ENCODE results near the gene LRP8. TPM values are rescaled to one million over a fixed set of nuclear protein-coding genes. Genes with fewer than 3 reads are reported as not detected.

LRP8 gene
- total and polyA plus RNA-seq, 2 of the 13 experiments (the other 11 are each of a cell fraction or from before 2014, with no cell fraction given), result 17.3 to 17.4 TPM

DNA sequence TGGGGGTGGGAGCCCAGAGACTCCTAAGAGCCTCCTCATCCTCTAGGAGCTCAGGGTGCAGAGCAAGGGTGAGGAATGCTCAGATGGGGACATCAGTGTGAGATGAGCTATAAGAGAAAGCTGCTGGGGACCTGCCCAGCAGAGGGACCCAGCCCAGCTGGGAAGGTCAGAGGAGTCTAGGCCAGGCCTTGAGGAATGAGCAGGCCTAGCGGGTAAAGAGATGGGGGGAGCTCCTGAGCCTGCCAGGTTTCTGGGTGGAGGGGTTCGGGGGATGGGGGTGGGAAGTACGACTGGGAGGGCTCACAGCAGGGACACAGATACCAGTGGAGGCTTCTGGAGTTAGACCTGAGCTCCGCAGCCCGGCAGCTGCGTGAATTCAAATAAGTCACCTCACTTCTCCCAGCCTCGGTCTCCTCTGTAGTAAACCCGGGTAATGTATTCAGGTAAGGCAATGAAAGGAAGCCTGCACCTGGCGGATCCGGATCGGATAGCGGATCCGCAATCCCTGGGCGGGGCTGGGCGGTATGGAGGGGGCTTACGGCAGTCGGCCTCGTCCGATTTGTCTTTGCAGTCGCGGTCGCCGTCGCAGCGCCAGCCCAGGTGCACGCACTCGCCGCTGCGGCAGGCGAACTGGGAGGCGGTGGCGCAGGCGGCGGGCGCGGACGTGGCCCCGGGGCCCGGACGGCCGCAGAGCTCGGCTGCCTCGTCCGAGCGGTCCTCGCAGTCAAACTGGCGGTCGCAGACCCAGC, 51.5 kb downstream of the LRP8 start:
- Histone ChIP-seq H3K79me2 (ENCODE audit: insufficient read depth, low read length) (no peaks in the 10 kb centered on the region), H3K4me2 (ENCODE audit: low read depth, low read length) (no peak overlapping the region), H3K4me1 (ENCODE audit: insufficient read depth, low read length) (no peaks in the 10 kb centered on the region), H3K9me3 (ENCODE audit: low read length) (no peaks in the 10 kb centered on the region), H3K9ac (ENCODE audit: insufficient read depth, low read depth, low read length) (no peak overlapping the region), H3K27ac (ENCODE audit: extremely low read length, insufficient read depth, low read length) (no peak overlapping the region), H4K20me1 (ENCODE audit: insufficient read depth, low read length) (no peaks in the 10 kb centered on the region), H3K27me3 (ENCODE audit: control insufficient read depth in 1 of 2, insufficient read depth in 2 of 2, low read length in 2 of 2) (no peaks in the 10 kb centered on the region), H3K4me3 (replicated peaks in 1 of 3; ENCODE audit: insufficient read depth in 1 of 3, low read depth in 2 of 3, low read length in 3 of 3) (no peak overlapping the region), H2AFZ (ENCODE audit: low read length) (no peak overlapping the region), H3K36me3 (replicated peaks in 1 of 2; ENCODE audit: control insufficient read depth in 1 of 2, insufficient read depth in 2 of 2, low read length in 2 of 2) (peaks cover 4 to 18% of the 10 kb centered on the region in 2 experiments; a peak in 4 of 5 replicates)
- no TSS peak for BruUV-seq (replicated peaks)
- FAIRE-seq (no peak), ATAC-seq (no peak), DNase-seq (ENCODE audit: low spot score) (no peak)
- POLR2A ChIA-PET, result no interaction called here
- WGBS (ENCODE audit: low lambda C conversion rate), result 98% methylated on average over 34 of the region's 48 CpGs
- intact Hi-C loops (cut with micrococcal nuclease; ENCODE audit: unreplicated experiment) (no loop called here), in situ Hi-C loops (cut with HindIII; ENCODE audit: extremely low pct_ligation_motif_present, low pct_unique_long_range_greater_than_20kb) (loop anchor here (5.0 kb wide), 1 partner anchor 116 kb away; no protein-coding TSS in a partner anchor)
- CTCF ChIA-PET (ENCODE audit: low intra/inter-chr PET ratio, low total read pairs), result no interaction called here
- TF ChIP-seq IRF9 (CRISPR knock-in tag; IDR thresholded peaks at IDR 0.05; ENCODE audit: borderline replicate concordance) (no peak), ZNF563 (CRISPR knock-in tag; IDR thresholded peaks at IDR 0.05) (no peak), PTBP1 (IDR thresholded peaks at IDR 0.05; ENCODE audit: low read depth, low read length, poor library complexity, severe bottlenecking) (no peak), AKNA (CRISPR knock-in tag; IDR thresholded peaks at IDR 0.05; ENCODE audit: borderline replicate concordance) (no peak), ZEB1 (IDR thresholded peaks at IDR 0.05; ENCODE audit: insufficient replicate concordance, low read depth) (no peak), ZNF354B (CRISPR knock-in tag; IDR thresholded peaks at IDR 0.05) (no peak), ZBTB4 (CRISPR knock-in tag; IDR thresholded peaks at IDR 0.05; ENCODE audit: borderline replicate concordance) (no peak), ZNF501 (CRISPR knock-in tag; IDR thresholded peaks at IDR 0.05) (no peak)
- TF ChIP-seq, protein P1, sequence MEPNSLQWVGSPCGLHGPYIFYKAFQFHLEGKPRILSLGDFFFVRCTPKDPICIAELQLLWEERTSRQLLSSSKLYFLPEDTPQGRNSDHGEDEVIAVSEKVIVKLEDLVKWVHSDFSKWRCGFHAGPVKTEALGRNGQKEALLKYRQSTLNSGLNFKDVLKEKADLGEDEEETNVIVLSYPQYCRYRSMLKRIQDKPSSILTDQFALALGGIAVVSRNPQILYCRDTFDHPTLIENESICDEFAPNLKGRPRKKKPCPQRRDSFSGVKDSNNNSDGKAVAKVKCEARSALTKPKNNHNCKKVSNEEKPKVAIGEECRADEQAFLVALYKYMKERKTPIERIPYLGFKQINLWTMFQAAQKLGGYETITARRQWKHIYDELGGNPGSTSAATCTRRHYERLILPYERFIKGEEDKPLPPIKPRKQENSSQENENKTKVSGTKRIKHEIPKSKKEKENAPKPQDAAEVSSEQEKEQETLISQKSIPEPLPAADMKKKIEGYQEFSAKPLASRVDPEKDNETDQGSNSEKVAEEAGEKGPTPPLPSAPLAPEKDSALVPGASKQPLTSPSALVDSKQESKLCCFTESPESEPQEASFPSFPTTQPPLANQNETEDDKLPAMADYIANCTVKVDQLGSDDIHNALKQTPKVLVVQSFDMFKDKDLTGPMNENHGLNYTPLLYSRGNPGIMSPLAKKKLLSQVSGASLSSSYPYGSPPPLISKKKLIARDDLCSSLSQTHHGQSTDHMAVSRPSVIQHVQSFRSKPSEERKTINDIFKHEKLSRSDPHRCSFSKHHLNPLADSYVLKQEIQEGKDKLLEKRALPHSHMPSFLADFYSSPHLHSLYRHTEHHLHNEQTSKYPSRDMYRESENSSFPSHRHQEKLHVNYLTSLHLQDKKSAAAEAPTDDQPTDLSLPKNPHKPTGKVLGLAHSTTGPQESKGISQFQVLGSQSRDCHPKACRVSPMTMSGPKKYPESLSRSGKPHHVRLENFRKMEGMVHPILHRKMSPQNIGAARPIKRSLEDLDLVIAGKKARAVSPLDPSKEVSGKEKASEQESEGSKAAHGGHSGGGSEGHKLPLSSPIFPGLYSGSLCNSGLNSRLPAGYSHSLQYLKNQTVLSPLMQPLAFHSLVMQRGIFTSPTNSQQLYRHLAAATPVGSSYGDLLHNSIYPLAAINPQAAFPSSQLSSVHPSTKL (CRISPR knock-in tag; IDR thresholded peaks at IDR 0.05), result no peak
